ENCODE measurements around the gene TMEM50B. TPM values are rescaled to one million over a fixed set of nuclear protein-coding genes. Genes with fewer than 3 reads are reported as not detected.
"Not testable (repeated sequence)": the region's sequence is repeated elsewhere in the genome, so short reads cannot be mapped to it uniquely, and the experiment has no call there.

The TMEM50B gene
- total RNA-seq, 2 donors from 2014 or later, result 20.0 to 22.5 TPM

DNA sequence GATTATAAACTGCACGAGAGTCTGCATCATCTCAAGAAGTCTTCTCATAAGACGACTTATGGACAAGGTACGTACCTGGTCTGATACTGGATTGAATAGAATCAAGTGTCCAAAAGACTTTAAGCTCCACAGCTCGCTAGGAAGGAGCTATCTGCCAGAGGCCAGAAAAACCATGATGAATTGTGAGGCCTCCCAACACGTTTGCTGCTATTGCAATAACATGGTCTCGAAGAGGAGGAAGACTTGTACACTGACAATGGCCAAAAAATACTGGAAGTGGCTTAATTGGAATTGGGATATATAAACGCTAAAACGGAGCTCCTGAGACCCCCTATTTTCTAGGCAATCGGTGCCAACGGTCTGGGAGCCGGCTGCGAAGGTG is 11.2 kb upstream of the TMEM50B start:
- Mint-ChIP-seq H3K27ac (peak overlapping the region; percentile 98), H3K27me3 (no peaks in the 10 kb centered on the region), H3K4me1 (peaks cover 8% of the 10 kb centered on the region), H3K4me3 (peak overlapping the region; percentile 98), H3K36me3 (ENCODE audit: low read depth) (no peaks in the 10 kb centered on the region), H3K9me3 (no peaks in the 10 kb centered on the region)
- no peak for ATAC-seq (replicated peaks)

DNA sequence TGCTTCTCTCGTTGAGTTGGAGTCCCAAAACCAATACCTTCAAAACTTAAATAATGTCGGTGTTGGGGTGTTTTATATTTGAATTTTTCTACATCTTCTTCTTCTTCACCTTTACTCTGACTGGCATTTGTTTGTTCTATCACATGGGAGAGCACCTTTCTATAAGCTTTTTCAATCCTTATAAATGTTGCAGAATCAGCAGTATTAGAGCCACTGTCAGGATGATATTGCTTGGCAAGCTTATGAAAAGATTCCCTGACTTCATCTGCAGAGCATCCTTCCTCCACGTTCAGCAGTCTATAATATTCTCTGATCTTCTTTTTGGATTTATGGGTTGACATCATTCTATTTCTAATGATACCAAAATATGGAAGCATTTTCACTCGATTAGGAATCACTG is 9.2 kb upstream of the TMEM50B start:
- Mint-ChIP-seq H3K9me3 (no peaks in the 10 kb centered on the region), H3K27ac (no peak overlapping the region), H3K4me1 (peaks cover 8% of the 10 kb centered on the region), H3K4me3 (no peak overlapping the region), H3K36me3 (ENCODE audit: low read depth) (no peaks in the 10 kb centered on the region), H3K27me3 (no peaks in the 10 kb centered on the region)
- ATAC-seq (replicated peaks), result no peak

DNA sequence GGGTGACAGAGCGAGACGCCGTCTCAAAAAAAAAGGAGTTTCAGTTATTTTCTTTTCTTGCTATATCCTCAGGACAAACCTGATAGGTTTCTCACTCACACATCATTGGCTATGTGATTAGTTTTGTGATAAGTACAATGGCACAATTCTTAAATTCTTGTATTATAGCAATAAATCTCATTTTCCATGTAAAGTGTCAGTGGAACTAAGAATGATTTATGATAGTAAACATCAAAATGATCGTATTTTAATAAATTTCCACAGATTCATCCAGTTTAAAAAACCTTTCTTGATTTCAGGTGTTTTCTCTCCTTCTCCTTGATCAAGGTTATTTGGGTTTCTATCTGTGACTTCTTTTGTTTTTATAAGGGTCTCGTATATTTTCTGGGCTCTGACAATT is 8.2 kb upstream of the TMEM50B start:
- Mint-ChIP-seq H3K27ac (no peak overlapping the region), H3K4me3 (no peak overlapping the region), H3K9me3 (no peaks in the 10 kb centered on the region), H3K4me1 (peaks cover 8% of the 10 kb centered on the region), H3K27me3 (no peaks in the 10 kb centered on the region), H3K36me3 (ENCODE audit: low read depth) (no peaks in the 10 kb centered on the region)
- ATAC-seq (replicated peaks), result no peak

DNA sequence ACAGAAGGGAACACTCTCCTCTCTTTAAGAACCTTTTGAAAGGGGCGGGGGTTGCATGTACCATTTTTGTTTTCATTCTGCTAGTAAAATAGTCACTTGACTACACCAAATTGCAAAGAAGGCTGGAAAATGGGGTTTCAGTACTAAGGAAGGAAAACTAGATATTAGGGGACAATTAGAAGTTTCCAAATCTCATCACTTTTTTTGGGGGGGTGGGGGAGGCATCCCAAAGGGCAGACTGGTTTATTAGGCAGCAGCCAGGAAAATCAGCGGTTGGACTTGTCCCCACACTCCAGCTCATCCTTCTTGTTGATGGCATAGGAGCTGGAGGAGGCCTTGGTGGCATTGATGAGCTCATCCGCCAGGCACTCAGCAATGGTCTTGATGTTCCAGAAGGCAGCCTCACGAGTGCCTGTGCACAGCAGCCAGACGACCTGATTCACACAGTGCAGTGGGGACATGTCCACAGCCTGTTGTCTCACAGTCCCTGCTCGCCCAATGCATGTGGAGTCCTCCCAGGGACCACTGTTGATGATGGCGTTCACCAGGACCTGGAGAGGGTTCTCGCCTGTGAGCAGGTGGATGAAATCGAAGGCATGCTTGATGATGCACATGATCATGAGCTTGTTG is 1.7 kb upstream of the TMEM50B start:
- H3K9me3 Mint-ChIP-seq, result no peaks in the 10 kb centered on the region
- no peak for ATAC-seq (replicated peaks)
- H3K4me3 Mint-ChIP-seq, result peak overlapping the region; percentile 86
- H3K36me3 Mint-ChIP-seq (ENCODE audit: low read depth), result no peaks in the 10 kb centered on the region
- H3K27ac Mint-ChIP-seq, result no peak overlapping the region
- peaks cover 5% of the 10 kb centered on the region for H3K4me1 Mint-ChIP-seq
- H3K27me3 Mint-ChIP-seq, result no peaks in the 10 kb centered on the region

DNA sequence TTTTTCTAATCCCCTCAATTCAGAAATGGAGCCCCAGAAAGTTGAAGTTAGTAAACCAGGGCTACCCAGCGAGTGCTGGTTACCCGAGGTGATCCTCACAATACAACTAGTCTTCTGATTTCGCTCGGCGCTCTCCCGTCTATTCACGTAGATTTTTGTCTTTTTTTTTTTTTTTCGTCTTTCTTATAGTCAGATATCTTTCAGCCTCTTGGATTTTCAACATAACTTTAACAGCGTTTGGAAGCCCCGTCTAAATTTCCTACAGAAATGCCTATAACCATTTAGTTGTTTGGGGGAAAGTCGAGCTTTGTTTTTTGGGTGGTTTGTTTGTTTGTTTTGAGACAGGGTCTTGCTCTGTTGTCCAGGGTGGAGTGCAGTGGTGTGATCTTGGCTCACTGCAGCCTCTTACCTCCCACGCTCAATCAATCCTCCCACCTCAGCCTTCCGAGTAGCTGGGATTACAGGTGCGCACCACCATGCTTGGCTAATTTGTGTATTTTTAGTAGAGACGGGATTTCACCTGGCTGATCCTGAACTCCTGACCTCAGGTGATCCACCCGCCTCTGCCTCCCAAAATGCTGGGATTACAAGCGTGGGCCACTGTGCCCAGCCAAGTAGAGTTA is 818 bp upstream of the TMEM50B start:
- H3K4me1 Mint-ChIP-seq, result peaks cover 5% of the 10 kb centered on the region
- peak overlapping the region; percentile 86 for H3K4me3 Mint-ChIP-seq
- ATAC-seq (replicated peaks), result no peak
- H3K36me3 Mint-ChIP-seq (ENCODE audit: low read depth), result no peaks in the 10 kb centered on the region
- no peaks in the 10 kb centered on the region for H3K27me3 Mint-ChIP-seq
- H3K9me3 Mint-ChIP-seq, result no peaks in the 10 kb centered on the region
- H3K27ac Mint-ChIP-seq, result peak overlapping the region; percentile 93

DNA sequence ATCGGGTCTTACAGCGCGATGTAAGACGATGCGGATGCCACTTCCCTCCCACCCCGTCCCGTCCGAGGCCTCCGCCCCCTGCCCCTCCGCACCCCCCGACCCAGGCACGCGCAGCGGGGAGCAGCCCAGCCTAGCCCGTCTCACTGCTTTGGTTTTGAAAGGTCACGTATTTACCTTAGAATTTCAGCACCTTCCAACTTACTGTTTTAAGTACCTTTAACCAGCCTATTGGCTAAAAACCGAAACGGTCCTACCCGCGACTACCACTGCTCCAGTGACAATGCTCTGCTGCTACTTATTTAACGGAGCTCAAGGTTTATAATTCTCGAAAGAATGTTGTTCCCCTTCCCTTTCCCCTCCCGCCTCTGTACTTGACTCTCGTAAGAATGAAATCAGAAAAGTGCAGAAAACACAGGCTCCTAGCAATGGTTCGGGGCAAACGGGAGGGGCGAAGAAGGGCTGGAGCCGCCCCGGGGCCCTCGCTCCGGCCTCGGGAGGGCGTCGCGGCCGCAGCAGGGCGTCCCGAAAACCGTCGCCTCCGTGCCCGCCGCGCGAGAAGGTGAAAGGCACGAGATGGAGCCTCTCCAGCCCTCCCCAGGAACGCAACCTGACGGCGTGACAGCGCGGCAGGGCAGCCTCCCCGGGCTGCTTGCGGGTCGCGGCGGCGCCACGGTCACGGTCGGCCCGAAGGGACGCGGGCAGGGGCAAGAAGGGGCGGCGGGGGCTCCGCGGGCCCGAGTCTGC is 667 bp downstream of the TMEM50B start:
- Mint-ChIP-seq H3K4me3 (peak overlapping the region; percentile 86), H3K9me3 (no peaks in the 10 kb centered on the region), H3K27me3 (no peaks in the 10 kb centered on the region), H3K4me1 (peaks cover 5% of the 10 kb centered on the region), H3K27ac (peak overlapping the region; percentile 82), H3K36me3 (ENCODE audit: low read depth) (no peaks in the 10 kb centered on the region)
- peak; percentile 20 for ATAC-seq (replicated peaks)

DNA sequence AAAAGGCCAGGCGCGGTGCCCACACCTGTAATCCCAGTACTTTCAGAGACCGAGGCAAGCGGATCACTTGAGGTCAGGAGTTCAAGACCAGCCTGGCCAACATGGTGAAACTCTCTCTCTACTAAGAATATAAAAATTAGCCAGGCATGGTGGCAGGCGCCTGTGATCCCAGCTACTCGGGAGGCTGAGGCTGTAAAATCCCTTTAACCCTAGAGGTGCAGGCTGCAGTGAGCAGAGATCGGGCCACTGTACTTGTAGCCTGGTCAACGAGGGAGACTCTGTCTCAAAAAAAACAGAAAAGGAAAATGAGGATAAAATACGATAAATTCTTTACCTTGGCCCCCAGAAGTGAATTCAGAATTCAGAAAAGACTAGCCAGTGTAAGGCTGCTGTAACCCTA is 1.6 kb downstream of the TMEM50B start:
- no peak for ATAC-seq (replicated peaks)
- peaks cover 9% of the 10 kb centered on the region for H3K4me1 Mint-ChIP-seq
- H3K27me3 Mint-ChIP-seq, result no peaks in the 10 kb centered on the region
- H3K36me3 Mint-ChIP-seq (ENCODE audit: low read depth), result no peaks in the 10 kb centered on the region
- no peaks in the 10 kb centered on the region for H3K9me3 Mint-ChIP-seq
- peak overlapping the region; percentile 86 for H3K4me3 Mint-ChIP-seq
- peak overlapping the region; percentile 82 for H3K27ac Mint-ChIP-seq

DNA sequence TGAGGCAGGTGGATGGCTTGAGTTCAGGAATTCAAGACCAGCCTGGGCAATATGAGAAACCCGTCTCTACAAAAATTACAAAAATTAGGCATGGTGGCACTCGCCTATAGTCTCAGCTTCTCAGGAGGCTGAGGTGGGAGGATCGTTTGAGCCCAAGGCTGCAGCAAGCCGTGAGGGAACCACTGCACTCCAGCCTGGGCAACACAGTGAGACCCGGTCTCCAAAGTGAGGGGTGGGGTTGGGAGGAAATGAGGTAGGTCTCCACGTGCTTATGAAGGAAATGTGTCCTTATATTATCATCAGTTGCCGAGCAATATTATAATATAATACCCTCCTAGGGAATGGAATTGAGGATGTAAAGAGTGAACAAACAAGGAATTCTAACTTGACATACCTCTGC is 2.7 kb downstream of the TMEM50B start:
- H3K4me1 Mint-ChIP-seq, result peaks cover 9% of the 10 kb centered on the region
- no peaks in the 10 kb centered on the region for H3K27me3 Mint-ChIP-seq
- H3K9me3 Mint-ChIP-seq, result no peaks in the 10 kb centered on the region
- H3K27ac Mint-ChIP-seq, result no peak overlapping the region
- no peaks in the 10 kb centered on the region for H3K36me3 Mint-ChIP-seq (ENCODE audit: low read depth)
- peak overlapping the region; percentile 86 for H3K4me3 Mint-ChIP-seq
- no peak for ATAC-seq (replicated peaks)

DNA sequence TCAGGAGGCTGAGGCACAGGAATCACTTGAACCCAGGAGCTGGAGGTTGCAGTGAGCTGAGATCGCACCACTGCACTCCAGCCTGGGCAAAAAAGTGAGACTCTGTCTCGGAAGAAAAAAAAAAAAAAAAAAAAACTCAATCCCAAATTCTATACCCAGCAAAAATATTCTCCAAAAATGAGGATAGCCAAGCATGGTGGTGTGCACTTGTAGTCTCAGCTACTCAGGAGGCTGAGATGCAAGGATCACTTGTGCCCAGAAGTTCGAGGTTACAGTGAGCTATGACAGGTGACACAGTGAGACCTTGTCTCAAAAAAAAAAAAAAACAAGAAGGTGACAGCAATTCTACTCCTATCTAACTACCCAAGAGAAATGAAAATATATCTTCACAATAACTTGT is 6.4 kb downstream of the TMEM50B start:
- Mint-ChIP-seq H3K27ac (no peak overlapping the region), H3K9me3 (no peaks in the 10 kb centered on the region), H3K4me3 (no peak overlapping the region), H3K27me3 (no peaks in the 10 kb centered on the region), H3K4me1 (peaks cover 10% of the 10 kb centered on the region), H3K36me3 (ENCODE audit: low read depth) (no peaks in the 10 kb centered on the region)
- ATAC-seq (replicated peaks), result no peak

DNA sequence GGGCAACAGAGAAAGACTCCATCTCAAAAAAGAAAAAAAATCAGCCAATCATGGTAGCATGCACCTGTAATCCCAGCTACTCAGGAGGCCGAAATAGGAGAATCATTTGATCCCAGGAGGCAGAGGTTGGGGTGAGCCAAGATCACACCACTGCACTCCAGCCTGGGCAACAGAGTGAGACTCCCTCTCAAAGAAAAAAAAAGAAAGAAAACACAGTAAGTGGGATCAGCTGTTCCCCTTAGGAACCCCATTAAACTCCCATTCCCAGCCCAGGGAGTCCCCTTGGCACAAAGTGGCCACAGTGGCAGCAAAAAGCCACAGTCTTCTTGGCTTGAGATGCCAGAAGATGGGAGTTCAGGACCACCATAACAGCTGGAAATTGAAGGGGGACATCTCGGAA is 9.1 kb downstream of the TMEM50B start:
- no peak for ATAC-seq (replicated peaks)
- Mint-ChIP-seq H3K9me3 (no peaks in the 10 kb centered on the region), H3K36me3 (ENCODE audit: low read depth) (peaks cover 19% of the 10 kb centered on the region), H3K4me3 (no peak overlapping the region), H3K27me3 (no peaks in the 10 kb centered on the region), H3K4me1 (peaks cover 8% of the 10 kb centered on the region), H3K27ac (no peak overlapping the region)

DNA sequence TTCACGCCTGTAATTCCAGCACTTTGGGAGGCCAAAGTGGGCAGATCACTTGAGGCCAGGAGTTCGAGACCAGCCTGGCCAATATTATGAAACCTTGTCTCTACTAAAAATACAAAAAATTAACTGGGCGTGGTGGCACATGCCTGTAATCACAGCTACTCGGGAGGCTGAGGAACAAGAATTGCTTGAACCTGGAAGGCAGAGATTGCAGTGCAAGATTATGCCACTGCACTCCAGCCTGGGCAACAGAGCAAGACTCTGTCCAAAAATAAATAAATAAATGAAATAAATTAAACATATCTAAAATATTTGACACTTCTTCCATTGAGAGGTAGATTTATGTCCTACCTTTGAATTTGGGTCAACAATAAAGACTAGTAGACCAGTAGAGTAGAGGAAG is 10.6 kb downstream of the TMEM50B start:
- H3K9me3 Mint-ChIP-seq; H3K27me3 Mint-ChIP-seq; H3K27ac Mint-ChIP-seq; H3K4me1 Mint-ChIP-seq; ATAC-seq (replicated peaks); H3K4me3 Mint-ChIP-seq: not testable (repeated sequence)
- peaks cover 29% of the 10 kb centered on the region for H3K36me3 Mint-ChIP-seq (ENCODE audit: low read depth)

DNA sequence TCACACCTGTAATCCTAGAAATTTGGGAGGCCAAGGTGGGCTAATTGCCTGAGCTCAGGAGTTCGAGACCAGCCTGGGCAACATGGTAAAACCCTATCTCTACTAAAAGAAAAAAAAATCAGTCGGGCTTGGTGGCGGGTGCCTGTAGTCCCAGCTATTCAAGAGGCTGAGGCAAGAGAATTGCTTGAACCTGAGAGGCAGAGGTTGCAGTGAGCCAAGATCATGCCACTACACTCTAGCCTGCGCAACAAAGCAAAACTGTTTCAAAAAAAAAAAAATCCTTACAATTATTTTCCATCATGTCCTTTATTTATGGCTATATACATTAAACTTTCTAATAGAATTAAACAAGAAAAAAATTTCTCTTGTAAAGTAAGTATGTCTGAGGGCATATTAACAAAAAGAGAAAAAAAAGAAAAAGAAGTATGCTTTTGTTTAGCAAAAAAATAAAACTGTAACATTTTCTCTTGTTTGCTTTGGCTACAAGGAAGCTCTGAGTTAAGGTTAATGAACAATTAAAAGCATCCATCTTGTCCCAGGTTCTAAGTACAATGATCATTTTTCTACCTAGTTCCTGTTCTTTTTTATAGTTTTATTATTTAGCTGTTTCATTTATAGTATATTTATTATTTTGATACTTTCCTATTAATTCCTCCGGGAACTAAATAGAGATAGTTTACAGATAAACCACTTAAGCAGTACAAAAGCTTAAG is 18.1 kb downstream of the TMEM50B start:
- no peak overlapping the region for H3K4me3 Mint-ChIP-seq
- no peaks in the 10 kb centered on the region for H3K27me3 Mint-ChIP-seq
- H3K4me1 Mint-ChIP-seq, result no peaks in the 10 kb centered on the region
- H3K36me3 Mint-ChIP-seq (ENCODE audit: low read depth), result peaks cover 57% of the 10 kb centered on the region
- no peak overlapping the region for H3K27ac Mint-ChIP-seq
- H3K9me3 Mint-ChIP-seq, result no peaks in the 10 kb centered on the region
- no peak for ATAC-seq (replicated peaks)

DNA sequence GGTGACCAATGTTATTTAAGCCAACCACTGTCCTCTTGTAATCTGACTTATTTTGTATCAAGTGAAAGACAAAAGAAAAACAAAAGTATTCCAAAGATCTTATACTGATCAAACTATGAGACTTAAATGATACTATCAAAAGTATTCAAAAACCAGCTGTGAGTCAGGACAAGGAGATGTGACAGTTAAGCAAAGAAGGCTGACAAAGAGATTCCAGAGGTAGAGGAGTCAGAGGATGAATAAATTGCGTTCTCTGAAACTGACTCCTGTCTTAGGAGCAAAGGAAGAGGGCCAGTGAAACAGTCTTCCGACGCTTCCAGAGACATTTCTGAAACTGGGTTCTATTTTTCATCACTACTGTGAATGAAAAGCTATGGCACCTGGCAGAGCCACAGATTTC is 20.9 kb downstream of the TMEM50B start:
- no peak for ATAC-seq (replicated peaks)
- H3K36me3 Mint-ChIP-seq (ENCODE audit: low read depth), result peaks cover 53% of the 10 kb centered on the region
- H3K4me3 Mint-ChIP-seq, result no peak overlapping the region
- peak overlapping the region; percentile 10 for H3K27ac Mint-ChIP-seq
- H3K4me1 Mint-ChIP-seq, result no peaks in the 10 kb centered on the region
- H3K27me3 Mint-ChIP-seq, result no peaks in the 10 kb centered on the region
- no peaks in the 10 kb centered on the region for H3K9me3 Mint-ChIP-seq

DNA sequence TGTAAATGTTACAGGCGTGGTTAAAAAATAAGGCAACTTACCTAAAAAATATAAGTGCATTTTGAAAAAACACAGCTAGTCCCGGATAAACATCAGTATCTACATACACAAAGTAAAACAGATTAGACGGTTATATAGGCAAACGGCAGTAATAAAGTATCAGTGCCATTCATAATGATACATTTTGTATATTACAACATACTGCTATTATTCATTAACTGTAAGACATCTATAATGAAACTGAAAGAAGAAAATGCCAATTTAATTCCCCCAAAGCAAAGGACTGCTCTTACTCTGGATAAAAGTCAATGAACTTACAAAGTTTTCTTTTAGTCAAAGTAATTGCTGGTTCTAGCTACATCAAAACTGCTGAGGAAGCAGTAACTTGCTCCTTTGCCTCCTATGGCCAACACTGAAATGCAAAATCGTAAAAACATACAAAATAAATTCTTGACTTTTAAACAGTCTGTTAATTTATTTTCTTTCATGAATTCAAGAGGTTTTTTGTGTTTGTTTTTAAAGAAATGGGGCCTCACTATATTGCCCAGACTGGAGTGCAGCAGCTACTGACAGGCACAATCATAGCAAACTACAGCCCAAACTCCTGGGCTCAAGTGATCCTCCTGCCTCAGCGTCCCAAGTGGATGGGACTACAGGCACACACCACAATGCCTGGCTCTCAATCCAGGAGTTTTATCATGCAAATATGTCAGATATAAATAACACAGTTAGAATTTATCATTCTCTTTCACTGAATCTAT is 23.9 kb downstream of the TMEM50B start:
- peaks cover 58% of the 10 kb centered on the region for H3K36me3 Mint-ChIP-seq (ENCODE audit: low read depth)
- no peaks in the 10 kb centered on the region for H3K27me3 Mint-ChIP-seq
- no peaks in the 10 kb centered on the region for H3K9me3 Mint-ChIP-seq
- H3K4me3 Mint-ChIP-seq, result no peak overlapping the region
- peaks cover 4% of the 10 kb centered on the region for H3K4me1 Mint-ChIP-seq
- no peak for ATAC-seq (replicated peaks)
- no peak overlapping the region for H3K27ac Mint-ChIP-seq

Data from activated T-helper 17 cell treated with anti-CD3 and anti-CD28 coated beads, Interleukin-2, amount 50 U/mL, for 72 hours (primary cell).